NCI-H2171 treated with DMSO at 0.1 percent for 48 hours (cell line): ENCODE measurements around the gene FCGR3B.
"Not testable (repeated sequence)": the region's sequence is repeated elsewhere in the genome, so short reads cannot be mapped to it uniquely, and the experiment has no call there.

Experiments
- DNase-seq: peaks from one replicate; lab custom pipeline; 2025; lab: John Stamatoyannopoulos, UW

The FCGR3B gene

DNA sequence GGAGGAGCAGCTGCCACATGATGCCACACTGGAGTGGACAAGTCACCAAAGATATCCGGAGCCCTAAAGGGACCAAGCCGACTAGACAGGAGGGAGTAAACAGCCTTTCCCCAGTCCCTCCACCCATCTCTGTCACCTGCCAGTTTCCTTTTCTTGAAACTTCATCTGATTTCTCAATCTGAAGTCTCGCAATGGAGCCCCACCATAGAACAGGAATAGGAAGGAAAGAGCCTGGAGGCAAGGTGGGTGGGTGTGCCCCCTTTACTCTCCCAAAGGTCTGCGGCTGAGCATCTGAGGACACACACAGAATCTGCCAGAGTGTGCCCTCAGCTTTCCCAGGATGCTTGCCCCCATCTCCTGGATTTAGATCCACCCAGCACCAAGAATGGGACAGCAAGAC is at the start of gene FCGR3B:
Gene FCGR3B, minus strand, starts transcription at position 101 of the 400 bp plus-strand sequence. Its CDS starts 82 bp downstream, at position 19.
- no peak for DNase-seq

DNA sequence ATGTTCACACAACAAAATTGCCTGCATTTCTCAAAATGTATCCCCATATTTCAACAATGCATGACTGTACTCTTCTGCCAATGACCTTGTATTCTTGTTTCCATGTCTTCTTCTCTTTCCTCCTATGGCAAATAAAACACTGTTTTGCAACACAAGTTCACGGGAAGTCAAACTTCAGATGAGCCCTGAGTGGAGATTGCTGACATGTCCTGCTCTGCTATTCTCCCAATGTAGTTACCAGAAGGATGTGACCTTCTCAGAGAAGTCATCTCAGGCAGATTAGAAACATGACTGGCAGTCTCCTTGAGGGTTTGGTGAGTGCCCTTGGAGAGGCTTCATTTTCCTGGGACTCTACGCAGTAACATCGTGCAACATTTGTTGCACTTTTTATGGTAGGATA is 47.5 kb upstream of the FCGR3B start:
- no peak for DNase-seq

DNA sequence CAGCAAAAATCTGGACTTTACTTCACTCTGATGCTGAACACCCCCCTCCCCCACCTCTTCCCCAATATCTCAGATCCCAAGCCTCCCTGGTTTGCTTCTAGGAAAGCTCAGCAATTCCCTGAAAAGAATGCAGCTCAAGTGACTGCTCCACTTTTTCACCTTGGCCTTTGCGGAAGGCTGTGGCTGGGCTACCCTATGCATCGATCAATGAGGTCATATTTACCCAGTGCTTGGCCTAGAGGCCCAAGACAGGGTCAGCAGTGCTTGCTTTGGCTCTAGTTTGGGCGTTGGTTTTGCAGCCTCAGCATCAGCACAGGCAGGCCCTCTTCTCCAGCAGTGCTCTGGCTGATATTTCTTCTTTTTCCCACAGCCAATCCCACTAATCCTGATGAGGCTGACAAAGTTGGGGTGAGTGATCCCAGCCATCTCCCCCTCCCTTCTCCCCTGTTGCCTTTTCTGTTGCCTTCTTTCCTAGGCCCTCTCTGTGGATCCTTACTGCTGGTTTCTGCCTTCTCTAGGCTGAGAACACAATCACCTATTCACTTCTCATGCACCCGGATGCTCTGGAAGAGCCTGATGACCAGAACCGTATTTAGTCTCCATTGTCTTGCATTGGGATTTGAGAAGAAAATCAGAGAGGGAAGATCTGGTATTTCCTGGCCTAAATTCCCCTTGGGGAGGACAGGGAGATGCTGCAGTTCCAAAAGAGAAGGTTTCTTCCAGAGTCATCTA is 46.1 kb upstream of the FCGR3B start:
- DNase-seq: no peak

- DNase-seq: no peak
Measured at GRCh38 chr1:161676441-161676840, 45.5 kb upstream of the FCGR3B start.

DNA sequence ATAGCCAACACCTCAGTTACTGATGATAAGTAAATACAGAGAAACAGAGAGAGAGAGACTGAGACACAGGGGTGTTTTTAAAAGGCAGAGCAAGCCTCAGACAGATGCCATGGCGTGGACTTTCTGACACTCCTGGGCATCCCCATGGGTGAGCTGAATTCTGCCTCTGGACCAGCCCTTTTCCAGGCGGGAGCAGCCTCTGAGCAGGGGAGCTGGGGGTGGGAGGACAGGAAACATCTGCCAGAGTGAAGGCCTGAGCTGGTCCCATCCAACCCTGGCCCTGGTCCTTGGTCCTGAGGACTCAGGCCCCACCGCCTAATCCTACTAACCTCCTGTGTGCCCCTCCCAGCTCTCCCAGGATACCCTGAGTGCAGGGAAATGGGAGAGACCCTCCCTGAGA is 43.9 kb upstream of the FCGR3B start:
- not testable (repeated sequence) for DNase-seq

DNA sequence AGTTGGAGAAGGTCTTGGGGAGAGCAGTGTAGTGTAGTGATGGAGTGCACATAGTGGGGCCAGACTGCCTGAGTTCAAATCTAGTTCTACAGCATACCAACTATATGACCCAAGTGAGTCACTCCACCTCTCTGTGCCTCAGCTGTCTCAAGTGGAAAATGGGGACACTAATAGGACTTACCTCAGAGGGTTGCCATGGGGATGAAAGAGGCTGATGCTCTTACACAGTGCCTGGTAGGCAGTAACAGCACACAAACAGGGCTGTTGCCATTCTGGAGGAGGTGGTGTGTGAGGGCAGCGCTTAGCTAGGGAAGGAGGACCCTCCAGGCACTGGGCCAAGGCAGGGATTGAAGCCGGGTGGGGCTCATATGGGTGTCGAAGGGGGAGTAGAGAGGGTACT is 43.5 kb upstream of the FCGR3B start:
- not testable (repeated sequence) for DNase-seq

DNA sequence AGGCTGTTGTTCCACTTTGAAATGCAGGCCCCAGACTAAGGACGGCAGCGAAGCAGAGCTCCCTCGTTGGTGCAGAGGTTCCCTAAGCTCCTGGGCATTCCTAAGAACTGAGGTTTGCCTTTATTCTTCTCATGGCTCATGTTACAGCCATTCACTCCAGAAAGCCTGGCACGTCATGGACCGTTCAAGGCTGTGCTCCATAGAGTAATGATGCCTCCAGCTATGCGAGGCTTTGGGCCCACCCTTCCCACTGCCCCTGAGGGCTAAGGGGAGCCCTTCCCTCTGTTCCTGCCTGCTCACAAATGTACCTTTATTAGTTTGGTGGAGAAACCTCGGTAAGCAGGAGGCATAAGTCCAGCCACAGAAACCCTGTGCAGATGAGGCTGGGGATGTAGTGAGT is 42.5 kb upstream of the FCGR3B start:
- not testable (repeated sequence) for DNase-seq

DNA sequence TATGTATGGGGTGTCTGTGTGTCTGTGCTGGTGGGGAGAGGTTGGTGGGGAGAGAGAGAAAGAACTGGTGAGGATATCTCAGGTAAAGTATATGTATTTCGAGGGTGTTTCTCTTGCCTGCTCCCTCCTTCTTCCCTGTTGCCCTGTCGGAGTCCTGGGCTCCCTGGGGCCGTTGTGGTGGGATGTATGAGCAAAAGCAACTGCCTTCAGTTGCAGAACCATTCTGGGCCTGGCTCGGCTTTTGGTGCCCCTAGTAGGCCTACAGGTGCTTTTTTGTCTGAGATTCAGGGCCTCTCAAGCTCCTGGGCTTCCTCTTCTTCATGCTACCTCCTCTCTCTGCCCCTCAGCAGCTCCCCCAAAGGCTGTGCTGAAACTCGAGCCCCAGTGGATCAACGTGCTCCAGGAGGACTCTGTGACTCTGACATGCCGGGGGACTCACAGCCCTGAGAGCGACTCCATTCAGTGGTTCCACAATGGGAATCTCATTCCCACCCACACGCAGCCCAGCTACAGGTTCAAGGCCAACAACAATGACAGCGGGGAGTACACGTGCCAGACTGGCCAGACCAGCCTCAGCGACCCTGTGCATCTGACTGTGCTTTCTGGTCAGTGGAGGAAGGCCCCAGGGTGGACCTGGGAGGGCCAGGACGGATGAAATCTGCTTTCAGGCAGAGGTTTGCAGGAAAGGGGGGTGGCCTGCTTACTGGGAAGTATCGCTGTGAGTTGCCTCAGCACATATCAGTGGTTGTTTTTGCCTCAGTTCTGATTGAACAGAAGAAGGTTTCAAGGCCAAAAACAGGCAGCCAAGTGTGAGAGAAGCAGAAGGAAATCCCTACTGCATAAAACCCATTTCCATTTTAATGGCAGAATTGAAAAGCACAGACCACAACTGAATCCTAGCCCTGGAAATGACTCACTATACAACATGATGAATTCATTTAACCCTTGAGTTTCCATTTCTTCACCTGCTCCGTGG is 40.4 kb upstream of the FCGR3B start:
- DNase-seq: not testable (repeated sequence)

DNA sequence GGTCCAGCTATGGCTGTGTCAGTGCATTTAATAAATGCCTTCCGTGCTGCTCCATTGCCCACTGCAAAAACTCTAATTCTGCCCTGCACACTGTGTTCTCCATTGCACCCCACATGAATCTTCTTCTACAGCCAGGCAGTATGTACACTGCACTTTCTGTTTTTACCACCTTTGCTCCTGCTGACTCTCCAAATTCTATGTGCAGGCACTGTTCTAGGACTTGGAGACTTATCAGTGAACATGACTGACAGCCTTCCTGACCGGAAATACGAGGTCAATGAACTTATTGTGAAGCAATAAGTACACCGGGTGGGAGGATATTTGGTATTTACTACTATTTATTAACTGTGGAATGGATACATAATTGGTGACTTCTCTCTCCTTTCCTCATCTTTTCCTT is 33.7 kb upstream of the FCGR3B start:
- not testable (repeated sequence) for DNase-seq

- DNase-seq: not testable (repeated sequence)
Measured at GRCh38 chr1:161663569-161663968, 32.6 kb upstream of the FCGR3B start.

- not testable (repeated sequence) for DNase-seq
Measured at GRCh38 chr1:161662684-161663339, 31.8 kb upstream of the FCGR3B start, which contains the start of gene FCGR2B. Gene FCGR2B (plus strand): TSS chr1:161663143. CDS start chr1:161663242, 99 bp downstream.

DNA sequence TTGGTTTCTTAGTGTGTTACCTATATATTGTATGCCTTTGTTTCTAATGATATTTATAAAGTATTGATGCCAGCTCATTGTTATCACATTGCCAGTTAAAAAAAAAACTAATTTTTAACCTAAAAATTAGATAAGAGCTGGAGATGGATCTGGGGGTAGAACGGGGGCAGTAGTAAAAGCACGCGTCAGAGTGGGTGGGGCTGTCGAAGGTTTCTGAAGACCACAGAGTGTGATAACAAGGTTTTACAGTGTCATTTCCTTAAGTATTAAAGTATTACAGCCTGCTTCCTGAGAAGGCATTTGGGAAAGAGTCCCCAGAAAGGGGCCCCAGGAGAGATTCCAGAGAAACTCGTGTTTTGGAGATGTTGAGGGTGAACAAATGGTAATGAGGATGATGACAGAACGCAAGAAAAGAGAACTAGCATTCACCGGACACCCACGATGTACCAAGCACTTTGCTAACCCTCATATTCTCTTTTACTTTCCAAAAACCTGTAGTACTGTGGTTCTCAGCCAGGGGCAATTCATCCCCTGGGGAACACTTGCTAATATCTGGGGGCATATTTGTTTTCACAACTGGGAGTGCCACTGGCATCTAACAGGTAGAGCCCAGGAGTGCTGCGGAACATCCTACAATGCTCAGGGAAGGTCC is 30.8 kb upstream of the FCGR3B start:
- DNase-seq: not testable (repeated sequence)

- not testable (repeated sequence) for DNase-seq
Measured at GRCh38 chr1:161658524-161658923, 27.5 kb upstream of the FCGR3B start.

- DNase-seq: not testable (repeated sequence)
Measured at GRCh38 chr1:161653971-161654370, 23.0 kb upstream of the FCGR3B start.

GRCh38 chr1:161653541-161653940 is 22.6 kb upstream of the FCGR3B start:
- not testable (repeated sequence) for DNase-seq

DNA sequence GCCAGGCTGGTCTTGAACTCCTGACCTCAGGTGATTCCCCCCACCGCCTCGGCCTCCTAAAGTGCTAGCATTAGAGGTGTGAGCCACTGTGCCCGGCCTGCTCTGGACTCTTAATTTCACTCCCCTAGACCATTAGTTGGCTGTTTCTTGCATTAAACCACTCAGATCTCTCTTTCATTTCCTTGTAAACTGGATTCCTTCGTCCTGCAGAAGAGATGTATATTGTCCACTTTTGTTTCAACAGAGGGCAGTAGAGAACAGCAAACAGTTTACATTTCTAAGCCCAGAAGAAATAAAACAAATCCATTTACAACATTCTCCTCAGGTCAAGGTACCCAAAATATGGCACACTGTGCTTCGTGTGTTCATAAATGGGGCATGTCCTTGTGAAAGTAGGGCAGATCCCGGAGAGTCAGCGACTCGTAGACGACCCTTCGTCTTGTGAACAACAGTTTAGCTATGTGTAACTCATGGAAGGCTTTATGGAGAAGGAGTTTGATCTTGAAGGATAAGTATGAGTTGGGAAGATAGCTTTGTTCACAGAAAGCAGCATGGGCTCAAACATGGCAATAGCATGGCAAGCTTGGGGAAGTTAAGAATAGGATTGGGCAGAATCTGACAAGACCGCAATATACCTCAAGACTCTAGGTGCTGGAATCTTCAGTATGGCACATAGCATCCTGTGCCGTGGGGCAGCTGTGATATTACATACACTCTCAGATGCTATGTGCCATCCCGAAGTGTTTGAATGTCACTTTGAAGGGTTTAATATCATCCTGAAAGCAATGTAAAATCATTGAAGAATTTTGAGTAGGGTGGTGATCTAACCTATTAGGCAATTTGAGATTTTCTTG is 16.8 kb upstream of the FCGR3B start:
- DNase-seq: not testable (repeated sequence)

DNA sequence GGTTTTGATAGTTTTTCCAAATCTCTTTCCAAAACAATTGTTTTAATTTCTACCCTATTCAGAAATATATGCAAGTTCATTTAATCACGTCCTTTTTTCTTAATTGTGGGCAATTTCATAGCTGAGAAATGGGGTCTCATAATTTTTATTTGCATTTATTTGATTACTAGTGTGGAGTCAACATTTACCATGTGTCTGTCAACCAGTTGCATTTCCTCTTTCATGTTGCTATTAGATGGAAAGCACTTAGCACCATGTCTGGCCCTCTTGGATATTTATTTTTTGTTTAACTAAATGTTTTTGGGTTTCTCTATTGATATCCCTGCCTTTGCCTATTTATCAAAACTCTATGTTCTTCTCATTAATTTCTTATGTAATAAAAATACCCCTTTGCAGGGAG is 13.9 kb upstream of the FCGR3B start:
- not testable (repeated sequence) for DNase-seq

GRCh38 chr1:161643481-161644208 is 12.7 kb upstream of the FCGR3B start:
- not testable (repeated sequence) for DNase-seq

DNA sequence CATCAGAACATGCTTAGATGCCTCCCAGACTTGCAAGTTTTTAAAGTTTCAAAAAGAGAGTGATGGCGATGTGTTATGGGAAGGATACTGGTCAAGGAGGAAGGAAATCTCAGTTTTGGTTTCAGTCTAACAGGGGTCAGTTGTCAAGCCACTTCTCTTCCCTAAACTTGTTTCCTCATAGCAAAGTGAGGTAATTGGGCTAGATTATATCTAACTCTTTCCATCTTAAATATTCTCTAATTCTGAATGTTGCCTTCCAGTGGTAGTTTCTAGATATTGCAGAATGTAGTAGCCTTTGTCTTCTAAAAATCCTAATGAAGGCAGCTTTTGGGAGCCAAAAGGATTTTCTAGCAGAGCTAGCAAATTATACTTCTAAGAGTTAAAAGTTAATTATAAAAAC is 11.7 kb upstream of the FCGR3B start:
- not testable (repeated sequence) for DNase-seq

DNA sequence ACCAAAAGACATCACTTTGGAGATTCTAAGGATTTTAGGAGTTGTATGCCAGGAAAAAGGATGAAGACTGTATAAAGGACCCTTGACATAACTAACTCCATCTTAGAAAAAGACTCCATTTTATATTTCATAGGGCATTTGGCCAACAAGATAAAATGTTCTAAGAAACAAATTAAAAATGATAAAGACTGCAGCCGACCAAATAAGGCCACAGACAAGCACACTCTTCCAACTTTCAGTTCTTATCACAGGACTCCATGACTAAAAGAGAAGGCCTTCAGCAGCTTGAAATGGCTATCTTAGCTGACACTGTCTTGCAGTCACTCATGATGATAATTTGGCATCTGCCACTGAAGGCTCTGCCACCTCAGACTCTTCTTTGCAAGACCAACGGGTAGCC is 8.2 kb upstream of the FCGR3B start:
- not testable (repeated sequence) for DNase-seq
